NCI-H187 (cell line): ENCODE results near the gene WDR18.

Experiments
- DNase-seq, 2 experiments: peaks; one replicate each; lab custom pipeline; 2025; lab: John Stamatoyannopoulos, UW

WDR18 gene

GRCh38 chr19:1008268-1009040 is 24.3 kb downstream of the WDR18 start:
- DNase-seq = no peak

GRCh38 chr19:1009041-1009980 is 25.2 kb downstream of the WDR18 start:
- no peak for DNase-seq

GRCh38 chr19:1009981-1010538 is 25.9 kb downstream of the WDR18 start:
- DNase-seq = no peak

GRCh38 chr19:1010586-1011510 is 26.7 kb downstream of the WDR18 start:
- DNase-seq = no peak

- DNase-seq = no peak
These were observed 27.7 kb downstream of the WDR18 start for GRCh38 chr19:1011831-1012333.

- no peak for DNase-seq
These were observed 28.2 kb downstream of the WDR18 start for GRCh38 chr19:1012334-1012733.

GRCh38 chr19:1013218-1013617 is 29.1 kb downstream of the WDR18 start:
- no peak for DNase-seq

GRCh38 chr19:1014161-1015060 is 30.3 kb downstream of the WDR18 start:
- no peak for DNase-seq

GRCh38 chr19:1015061-1015781 is 31.1 kb downstream of the WDR18 start:
- no peak for DNase-seq

GRCh38 chr19:1015782-1016646 is 31.9 kb downstream of the WDR18 start:
- DNase-seq = no peak

GRCh38 chr19:1016647-1017114 is 32.5 kb downstream of the WDR18 start:
- DNase-seq = no peak

GRCh38 chr19:1017115-1017905 is 33.2 kb downstream of the WDR18 start:
- DNase-seq = no peak

GRCh38 chr19:1017906-1018305 is 33.8 kb downstream of the WDR18 start:
- DNase-seq = no peak

GRCh38 chr19:1018393-1018792 is 34.2 kb downstream of the WDR18 start:
- no peak for DNase-seq

GRCh38 chr19:1018932-1019615 is 34.9 kb downstream of the WDR18 start:
- DNase-seq = no peak

GRCh38 chr19:1019616-1019961 is 35.4 kb downstream of the WDR18 start:
- no peak for DNase-seq
